HG02852 (cell line): ENCODE results near the gene SEC16B.

Experiments
- ATAC-seq: cut with Tn5 transposase; IDR thresholded peaks from one replicate; pipeline ENCODE4 v1.9.1; 2021; ENCODE audit warnings: mild to moderate bottlenecking, moderate library complexity; ENCODE audit not compliant: unreplicated experiment

Gene SEC16B

DNA sequence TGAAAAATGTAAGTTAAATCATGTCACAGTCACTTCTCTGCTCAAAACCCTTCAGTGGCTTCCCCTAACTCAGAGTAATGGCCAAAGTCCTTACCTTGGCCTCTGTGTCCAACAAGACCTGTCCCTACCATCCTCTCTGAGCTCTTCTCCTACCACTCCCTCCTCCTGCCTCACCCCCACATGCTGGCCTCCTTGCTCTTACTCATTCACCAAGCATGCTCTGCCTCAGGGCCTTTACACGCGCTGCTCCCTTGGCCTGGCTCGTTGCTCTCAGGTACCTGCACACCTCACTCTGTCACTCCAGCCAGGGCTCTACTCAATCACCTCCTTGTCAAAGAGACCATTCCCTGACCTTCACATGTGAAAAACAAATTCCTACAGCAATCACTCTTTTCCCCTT lies 54.2 kb downstream of the SEC16B start:
- ATAC-seq: no peak

DNA sequence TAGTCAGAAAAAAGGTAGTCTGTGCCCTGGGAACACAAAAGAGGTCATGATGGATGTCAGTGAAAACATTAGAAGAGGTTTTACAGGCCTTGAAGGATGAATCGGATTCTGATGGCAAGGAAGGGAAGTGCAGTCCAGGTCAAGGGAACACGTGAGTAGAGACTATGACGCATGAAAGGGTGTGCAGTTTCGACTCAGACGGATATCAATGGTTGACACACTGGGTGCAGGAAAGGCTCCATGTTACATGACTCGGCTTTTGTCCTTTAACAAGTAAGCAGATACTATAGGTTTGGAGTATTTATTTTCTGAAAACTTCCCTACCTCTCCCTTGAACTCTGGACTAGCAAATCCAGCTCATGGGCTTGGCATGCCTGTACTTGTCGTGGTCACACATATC lies 55.3 kb downstream of the SEC16B start:
- no peak for ATAC-seq

DNA sequence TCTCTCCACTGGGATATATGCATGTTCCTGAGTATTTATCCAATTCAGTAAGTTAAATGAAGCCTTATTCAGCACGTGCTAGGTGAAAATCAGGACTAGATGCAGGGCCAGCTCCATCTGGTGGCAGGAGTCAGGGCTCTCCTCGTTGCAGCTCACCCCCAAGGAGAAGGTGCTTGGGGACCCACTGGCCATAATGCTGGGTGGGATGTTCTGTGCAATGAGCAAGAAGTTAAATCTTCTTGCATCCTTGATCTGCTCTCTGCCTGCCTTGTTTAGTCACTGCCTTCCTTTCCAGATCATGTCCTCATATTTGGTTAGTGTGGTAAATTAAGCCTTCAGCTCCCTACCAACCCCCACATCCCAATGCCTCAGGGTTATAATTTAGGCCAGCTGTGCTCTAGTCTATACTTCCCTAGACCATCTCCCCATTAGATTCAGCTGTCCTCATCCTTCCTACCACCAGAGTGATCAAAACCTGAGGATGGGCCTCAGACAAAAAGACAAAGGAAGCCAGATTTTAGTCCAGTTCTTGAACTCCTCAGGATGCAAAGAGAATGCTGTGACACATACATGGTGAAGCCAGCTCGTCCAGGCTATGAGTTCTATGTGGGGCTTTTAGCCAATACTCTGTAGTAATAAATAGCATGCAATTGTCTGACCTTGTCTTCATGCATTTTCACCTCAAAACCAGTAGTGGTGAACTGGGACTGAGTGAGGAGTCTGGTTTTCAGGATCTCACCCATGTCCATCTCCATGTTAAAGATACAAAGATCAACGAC lies 55.9 kb downstream of the SEC16B start:
- ATAC-seq: no peak

DNA sequence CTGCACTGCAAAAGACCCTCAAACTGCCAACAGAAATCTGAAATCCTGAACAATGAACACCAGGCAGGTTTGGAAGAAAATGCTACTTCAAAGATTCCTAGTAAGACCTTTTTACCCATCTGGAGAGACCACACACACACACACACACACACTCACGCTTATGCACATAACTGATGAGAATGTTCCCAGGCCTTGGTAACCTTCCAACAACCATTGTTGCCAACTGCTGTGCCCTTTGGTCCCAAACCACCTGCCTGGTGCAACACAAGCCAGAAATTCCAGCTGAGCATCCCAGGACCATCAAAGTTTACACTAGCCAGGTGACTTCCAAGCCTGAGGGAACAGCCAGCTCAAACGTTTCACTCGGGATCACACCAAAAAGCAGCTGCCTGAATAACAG lies 56.9 kb downstream of the SEC16B start:
- no peak for ATAC-seq

DNA sequence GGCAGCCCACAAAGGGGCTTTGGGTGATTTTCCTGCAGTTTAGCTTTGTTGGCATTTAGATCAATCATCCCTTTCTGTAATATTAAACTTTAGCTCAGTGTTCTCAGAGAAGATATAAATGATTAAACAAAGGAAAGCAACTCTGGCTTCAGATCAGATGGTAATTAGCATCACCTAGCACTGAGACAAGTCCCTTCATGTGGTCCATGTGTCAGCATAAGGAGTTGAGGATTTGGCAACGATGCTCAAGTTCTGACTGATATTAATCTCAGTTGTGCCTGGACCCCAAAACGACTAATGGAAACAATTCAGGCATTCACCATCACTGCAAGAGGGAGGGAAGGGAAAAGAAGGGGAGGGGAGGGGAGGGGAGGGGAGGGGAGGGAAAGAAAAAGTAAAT lies 60.4 kb downstream of the SEC16B start:
- no peak for ATAC-seq

DNA sequence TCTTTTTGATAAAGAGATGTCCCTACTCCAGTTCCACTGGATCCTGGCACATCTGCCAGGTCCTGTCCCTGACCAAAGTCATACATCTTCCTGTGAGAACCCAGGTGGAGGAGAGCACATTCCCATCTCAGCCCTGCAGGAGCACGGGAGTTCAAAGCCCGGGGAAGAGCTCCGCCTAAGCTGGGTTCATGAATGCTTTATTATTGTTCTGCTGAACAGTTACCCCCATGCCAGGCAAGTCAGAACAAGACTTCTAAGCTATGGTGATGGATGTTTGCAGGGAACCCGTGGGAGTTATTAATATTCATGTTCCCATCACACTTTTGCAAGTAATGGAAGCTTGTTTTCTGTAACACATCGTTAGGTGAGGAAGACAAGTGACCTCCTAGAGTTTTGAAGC lies 62.9 kb downstream of the SEC16B start:
- ATAC-seq: no peak

DNA sequence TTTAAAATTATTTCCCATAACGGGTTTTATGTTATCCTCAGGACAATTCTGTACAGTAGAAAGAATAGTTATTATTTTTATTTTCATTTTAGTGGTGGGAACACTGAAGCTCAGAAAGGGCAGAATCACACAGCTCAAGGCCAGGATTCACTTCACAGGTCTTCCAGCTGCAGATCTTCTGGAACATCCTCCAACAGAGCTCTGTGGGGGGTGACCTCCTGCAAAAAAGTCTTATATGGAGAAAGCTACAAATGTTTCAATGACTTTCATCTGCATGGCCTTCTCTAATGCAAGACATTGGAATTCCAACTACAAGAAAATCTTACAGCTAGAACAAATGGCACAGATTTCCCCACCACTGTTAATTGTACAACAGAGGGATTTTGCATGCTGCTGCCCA lies 64.2 kb downstream of the SEC16B start:
- no peak for ATAC-seq

DNA sequence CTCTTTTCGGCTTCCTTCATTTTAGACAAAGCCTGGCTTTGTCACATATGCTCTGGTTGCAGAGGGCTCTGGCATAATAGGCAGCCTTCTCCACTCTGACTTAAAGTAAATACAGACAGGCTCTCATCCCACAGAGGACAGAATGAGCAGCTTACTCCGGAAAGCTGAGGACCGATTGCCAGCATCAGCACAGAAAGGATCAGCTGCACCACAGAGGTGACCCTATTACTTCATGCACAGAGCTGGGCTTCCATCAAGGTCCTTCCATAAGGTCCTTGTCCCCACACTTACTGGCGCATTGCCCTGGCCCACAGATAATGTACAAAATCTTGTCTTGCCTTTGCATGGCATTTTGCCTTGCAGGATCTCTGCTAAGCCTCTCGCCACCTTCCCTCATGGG lies 67.6 kb downstream of the SEC16B start:
- ATAC-seq: no peak

DNA sequence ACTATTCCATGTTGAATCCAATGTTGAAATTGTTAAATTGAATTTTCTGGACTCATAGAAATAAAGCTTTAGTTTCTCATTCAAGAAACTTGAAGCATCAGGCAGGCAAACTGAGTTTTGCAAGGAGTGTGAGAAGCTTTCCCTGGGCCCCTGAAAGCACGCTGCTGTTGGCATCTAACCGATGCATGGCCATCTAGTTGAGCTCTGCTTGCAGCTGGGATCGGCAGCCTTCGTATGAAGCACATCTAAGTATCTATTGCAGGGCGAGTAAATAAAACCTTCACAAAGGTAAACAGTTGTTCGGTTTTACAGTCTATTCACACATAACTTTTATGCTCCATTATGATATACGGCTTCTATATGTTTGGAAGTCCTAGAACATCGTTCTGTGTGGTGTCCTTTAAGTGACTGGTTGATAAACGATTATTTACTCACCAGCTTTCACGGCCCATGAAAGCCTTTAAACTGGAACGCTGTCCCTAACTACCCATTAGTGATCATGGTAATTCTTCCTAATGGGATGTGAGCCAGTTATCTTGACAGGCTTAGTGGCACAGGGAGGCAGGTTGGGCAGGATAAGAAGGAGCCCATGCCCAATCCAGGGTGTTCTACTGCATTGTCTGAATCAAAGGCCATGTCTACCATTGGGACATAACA lies 71.7 kb downstream of the SEC16B start:
- ATAC-seq: no peak

DNA sequence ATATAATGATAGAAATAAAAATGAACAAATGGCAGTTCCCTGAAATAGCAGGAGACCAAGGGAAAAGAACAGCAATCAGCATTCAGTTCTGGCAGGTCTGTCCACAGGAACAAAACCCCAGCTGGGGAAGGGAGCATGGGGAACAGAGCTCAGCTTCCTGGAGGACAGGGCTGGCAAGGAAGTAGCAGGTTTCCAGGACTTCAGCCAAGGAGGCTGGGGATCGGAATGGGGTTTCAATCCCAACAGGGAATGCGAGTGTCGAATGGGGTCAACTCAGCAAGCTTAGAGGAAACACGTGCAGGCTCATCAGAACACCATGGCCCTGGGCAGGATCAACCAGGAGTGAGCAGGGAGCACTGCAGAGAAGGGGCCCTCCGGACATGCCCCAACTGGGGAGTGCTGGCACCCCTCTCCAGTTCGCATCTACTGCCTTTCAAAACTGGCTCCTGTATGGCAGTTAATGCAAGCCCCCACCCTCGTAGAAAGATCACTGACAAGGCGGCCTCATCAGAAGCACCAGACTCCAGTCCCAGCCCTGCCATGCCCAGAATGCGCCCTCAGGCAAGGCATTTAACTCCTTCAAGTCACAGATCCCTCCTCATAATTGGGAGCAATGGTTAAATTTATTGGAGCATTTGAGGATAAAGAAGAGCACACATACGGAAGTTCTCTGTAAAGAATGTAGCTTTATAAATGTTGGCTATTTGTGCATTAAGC lies 72.4 kb downstream of the SEC16B start:
- ATAC-seq: no peak
